ENCODE measurements around the gene CDC42EP2. TPM values are rescaled to one million over a fixed set of nuclear protein-coding genes. Genes with fewer than 3 reads are reported as not detected.

The CDC42EP2 gene
- total RNA-seq, 1 donor from 2014 or later: 0.18 TPM

DNA sequence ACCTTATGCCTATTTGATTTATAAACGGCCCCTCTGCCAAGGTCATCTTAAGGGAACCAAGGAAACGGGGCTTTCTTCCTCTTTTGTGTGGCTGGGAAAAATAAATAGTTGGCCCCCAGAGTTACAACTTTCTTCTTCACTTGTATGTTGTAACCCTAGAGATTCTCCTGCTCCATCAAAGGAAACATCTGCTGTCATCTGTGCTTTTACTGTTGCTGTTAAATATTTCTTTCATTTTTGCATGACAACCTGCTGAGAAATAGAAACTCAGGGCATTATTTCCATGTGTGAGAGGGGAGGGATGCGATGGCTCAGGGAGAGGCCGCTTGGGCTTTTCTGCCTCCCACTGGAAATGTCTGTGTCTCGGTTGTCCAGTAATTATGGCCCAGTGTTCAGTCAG is 21.8 kb upstream of the CDC42EP2 start:
- no peak overlapping the region for H3K27ac Mint-ChIP-seq
- H3K9me3 Mint-ChIP-seq: no peaks in the 10 kb centered on the region
- ChIA-PET POLR2A (no interaction called here), CTCF (no interaction called here)
- H3K36me3 Mint-ChIP-seq (ENCODE audit: low read depth): peaks cover 91% of the 10 kb centered on the region
- no peaks in the 10 kb centered on the region for H3K27me3 Mint-ChIP-seq
- no peak overlapping the region for H3K4me3 Mint-ChIP-seq
- TF ChIP-seq, protein P1, sequence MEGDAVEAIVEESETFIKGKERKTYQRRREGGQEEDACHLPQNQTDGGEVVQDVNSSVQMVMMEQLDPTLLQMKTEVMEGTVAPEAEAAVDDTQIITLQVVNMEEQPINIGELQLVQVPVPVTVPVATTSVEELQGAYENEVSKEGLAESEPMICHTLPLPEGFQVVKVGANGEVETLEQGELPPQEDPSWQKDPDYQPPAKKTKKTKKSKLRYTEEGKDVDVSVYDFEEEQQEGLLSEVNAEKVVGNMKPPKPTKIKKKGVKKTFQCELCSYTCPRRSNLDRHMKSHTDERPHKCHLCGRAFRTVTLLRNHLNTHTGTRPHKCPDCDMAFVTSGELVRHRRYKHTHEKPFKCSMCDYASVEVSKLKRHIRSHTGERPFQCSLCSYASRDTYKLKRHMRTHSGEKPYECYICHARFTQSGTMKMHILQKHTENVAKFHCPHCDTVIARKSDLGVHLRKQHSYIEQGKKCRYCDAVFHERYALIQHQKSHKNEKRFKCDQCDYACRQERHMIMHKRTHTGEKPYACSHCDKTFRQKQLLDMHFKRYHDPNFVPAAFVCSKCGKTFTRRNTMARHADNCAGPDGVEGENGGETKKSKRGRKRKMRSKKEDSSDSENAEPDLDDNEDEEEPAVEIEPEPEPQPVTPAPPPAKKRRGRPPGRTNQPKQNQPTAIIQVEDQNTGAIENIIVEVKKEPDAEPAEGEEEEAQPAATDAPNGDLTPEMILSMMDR (IDR thresholded peaks at IDR 0.05): no peak
- no peak for DNase-seq
- intact Hi-C loops (cut with micrococcal nuclease): no loop called here
- ATAC-seq (ENCODE audit: low read depth): no peak
- H3K4me1 Mint-ChIP-seq: no peaks in the 10 kb centered on the region

DNA sequence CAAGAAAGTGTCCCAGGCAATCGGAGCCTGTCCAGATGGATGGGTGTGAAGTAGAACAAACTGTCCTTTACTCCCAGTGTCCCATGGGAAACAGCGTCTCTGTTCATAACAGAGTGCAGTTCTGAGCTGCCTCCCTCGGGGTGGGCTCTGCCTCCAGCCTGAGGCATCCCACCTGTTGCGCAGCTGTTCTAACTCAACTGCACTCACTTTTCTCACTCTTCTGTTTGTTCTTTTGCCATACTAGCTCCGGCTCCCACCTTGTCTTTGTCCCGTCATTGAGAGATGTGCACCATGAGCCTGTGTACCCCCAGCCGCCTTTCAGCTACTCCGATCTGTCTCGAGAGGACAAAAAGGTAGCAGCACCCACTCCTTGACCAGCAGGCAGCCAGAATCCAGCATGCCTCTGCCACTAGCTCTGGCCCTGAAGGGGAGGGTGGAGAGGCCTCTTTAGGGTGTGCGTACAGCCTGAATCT is 20.7 kb upstream of the CDC42EP2 start:
- Mint-ChIP-seq H3K27ac (no peak overlapping the region), H3K27me3 (no peaks in the 10 kb centered on the region), H3K4me3 (no peak overlapping the region), H3K9me3 (no peaks in the 10 kb centered on the region), H3K36me3 (ENCODE audit: low read depth) (peaks cover 89% of the 10 kb centered on the region), H3K4me1 (no peaks in the 10 kb centered on the region)
- ChIA-PET CTCF (interaction anchor here (1.0 to 1.6 kb wide), 2 partner anchors 26 to 27 kb away, joined by 3 to 4 read pairs; no protein-coding TSS in a partner anchor), POLR2A (interaction anchor here (0.7 kb wide), 1 partner anchor 231 kb away, joined by 3 read pairs; no protein-coding TSS in a partner anchor)
- TF ChIP-seq, protein P1 (IDR thresholded peaks at IDR 0.05): no peak
- DNase-seq (no peak), ATAC-seq (ENCODE audit: low read depth) (no peak)
- intact Hi-C loops (cut with micrococcal nuclease): no loop called here

DNA sequence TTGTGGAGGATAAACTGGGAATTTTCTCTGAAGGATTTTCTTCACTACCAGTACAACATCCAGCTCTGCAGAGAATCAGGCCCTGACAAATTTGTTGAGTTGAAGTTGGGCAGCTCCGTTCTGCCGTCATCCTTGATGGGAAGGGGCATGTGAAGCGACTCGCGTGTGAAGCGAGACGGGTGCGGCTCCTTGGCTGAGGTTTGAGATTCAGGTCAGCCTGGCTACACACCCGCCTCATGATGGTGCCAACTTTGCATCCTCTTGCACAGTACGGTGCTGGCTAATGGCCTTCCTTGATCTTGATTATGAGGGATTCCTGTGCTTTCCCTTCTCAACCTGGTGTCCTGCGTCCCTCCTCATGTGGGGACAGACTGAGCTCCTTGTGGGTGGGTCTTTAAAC is 19.7 kb upstream of the CDC42EP2 start:
- Mint-ChIP-seq H3K27ac (no peak overlapping the region), H3K27me3 (no peaks in the 10 kb centered on the region), H3K4me1 (no peaks in the 10 kb centered on the region), H3K4me3 (no peak overlapping the region), H3K36me3 (ENCODE audit: low read depth) (peaks cover 84% of the 10 kb centered on the region), H3K9me3 (no peaks in the 10 kb centered on the region)
- ATAC-seq (ENCODE audit: low read depth) (no peak), DNase-seq (no peak)
- CTCF ChIA-PET: interaction anchor here (1.6 kb wide), 1 partner anchor 27 kb away, joined by 4 read pairs; no protein-coding TSS in a partner anchor
- intact Hi-C loops (cut with micrococcal nuclease): no loop called here
- TF ChIP-seq, protein P1 (IDR thresholded peaks at IDR 0.05): no peak
- POLR2A ChIA-PET: interaction anchor here (0.5 kb wide), 1 partner anchor 127 kb away, joined by 3 read pairs; the partner anchor contains the start of gene NEAT1

DNA sequence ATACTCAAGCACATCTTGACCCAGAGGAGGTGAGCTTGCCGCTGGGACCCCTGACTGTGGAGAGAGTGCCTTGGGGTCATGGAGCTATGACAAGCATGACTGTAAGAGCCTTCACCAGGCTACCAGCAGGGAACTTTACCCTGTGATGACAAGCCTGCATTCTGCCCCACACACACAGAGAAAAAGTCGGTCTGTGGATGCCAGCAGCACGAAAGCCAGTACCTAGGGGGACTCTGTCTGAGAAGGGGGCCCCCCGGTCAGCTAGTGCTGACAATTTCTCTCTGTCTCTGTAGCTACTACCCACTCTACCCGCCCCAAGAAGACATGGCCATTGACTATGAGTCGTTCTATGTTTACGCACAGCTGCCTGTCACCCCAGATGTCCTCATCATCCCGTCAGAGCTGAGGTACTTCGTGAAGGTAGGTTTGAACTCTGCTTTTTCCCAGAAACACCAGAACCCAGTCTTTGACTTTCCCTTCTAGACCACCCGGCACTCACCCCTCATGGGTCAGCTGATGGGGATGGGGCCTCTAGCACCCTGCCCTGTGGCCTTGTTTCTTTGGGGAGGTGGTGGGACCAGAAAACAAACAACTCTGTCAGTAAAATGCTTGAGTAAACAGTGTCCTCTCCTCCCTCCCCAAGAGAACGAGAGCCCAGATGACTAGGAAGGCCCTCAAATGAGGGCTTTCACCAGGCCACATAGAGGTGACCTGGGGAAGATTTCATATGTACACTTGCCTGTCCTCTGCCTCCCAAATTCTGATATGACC is 18.9 kb upstream of the CDC42EP2 start:
- no peaks in the 10 kb centered on the region for H3K9me3 Mint-ChIP-seq
- H3K36me3 Mint-ChIP-seq (ENCODE audit: low read depth): peaks cover 80% of the 10 kb centered on the region
- ChIA-PET POLR2A (interaction anchor here (0.5 to 0.7 kb wide), 2 partner anchors 127 to 1574 kb away, joined by 3 to 4 read pairs; partner anchors contain the start of gene NEAT1), CTCF (interaction anchor here (1.3 kb wide), 1 partner anchor 34 kb away, joined by 3 read pairs; no protein-coding TSS in a partner anchor)
- no peak overlapping the region for H3K27ac Mint-ChIP-seq
- intact Hi-C loops (cut with micrococcal nuclease): no loop called here
- H3K4me3 Mint-ChIP-seq: no peak overlapping the region
- H3K4me1 Mint-ChIP-seq: no peaks in the 10 kb centered on the region
- ATAC-seq (ENCODE audit: low read depth) (no peak), DNase-seq (no peak)
- H3K27me3 Mint-ChIP-seq: no peaks in the 10 kb centered on the region
- TF ChIP-seq, protein P1 (IDR thresholded peaks at IDR 0.05): no peak

DNA sequence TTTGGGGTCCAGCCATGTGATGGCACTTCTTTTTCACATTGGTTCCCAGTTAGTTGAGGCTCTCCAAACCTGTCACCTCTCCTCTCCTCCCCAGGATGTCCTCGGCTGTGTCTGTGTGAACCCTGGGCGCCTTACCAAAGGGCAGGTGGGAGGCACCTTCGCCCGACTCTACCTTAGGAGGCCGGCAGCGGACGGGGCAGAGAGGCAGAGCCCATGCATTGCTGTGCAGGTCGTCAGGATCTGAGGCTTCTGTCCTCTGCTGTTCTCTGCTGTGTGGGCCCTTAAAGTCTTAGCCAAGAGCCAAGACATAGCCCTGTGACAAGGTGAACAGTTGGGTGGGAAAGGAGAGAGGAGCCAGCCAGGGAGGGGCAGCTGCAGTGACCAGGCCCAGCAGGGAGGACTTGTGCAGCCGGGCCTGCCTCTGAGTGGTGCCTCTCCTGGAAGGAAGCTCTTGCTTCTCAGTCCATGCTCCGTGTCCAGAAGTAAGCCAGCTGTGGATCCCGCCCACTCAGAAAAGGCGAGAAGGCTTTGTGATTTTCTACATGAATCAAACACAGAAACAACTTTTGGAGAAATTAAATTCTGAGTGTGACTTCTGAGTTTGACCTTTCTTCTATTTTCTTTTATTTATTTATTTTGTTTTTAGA is 17.5 kb upstream of the CDC42EP2 start:
- TF ChIP-seq, protein P1 (IDR thresholded peaks at IDR 0.05): no peak
- DNase-seq (no peak), ATAC-seq (ENCODE audit: low read depth) (no peak)
- CTCF ChIA-PET: interaction anchor here (1.3 kb wide), 1 partner anchor 33 kb away, joined by 3 read pairs; no protein-coding TSS in a partner anchor
- Mint-ChIP-seq H3K27ac (no peak overlapping the region), H3K4me3 (no peak overlapping the region), H3K4me1 (no peaks in the 10 kb centered on the region), H3K27me3 (no peaks in the 10 kb centered on the region), H3K36me3 (ENCODE audit: low read depth) (peaks cover 66% of the 10 kb centered on the region), H3K9me3 (no peaks in the 10 kb centered on the region)
- intact Hi-C loops (cut with micrococcal nuclease): no loop called here
- POLR2A ChIA-PET: no interaction called here
